GM18858 (cell line): ENCODE results near the gene C5AR2.
"Not testable (repeated sequence)": the region's sequence is repeated elsewhere in the genome, so short reads cannot be mapped to it uniquely, and the experiment has no call there.

Experiments
- ATAC-seq: cut with Tn5 transposase; IDR thresholded peaks from one replicate; pipeline ENCODE4 v1.9.1; 2021; ENCODE audit not compliant: unreplicated experiment

Gene C5AR2

DNA sequence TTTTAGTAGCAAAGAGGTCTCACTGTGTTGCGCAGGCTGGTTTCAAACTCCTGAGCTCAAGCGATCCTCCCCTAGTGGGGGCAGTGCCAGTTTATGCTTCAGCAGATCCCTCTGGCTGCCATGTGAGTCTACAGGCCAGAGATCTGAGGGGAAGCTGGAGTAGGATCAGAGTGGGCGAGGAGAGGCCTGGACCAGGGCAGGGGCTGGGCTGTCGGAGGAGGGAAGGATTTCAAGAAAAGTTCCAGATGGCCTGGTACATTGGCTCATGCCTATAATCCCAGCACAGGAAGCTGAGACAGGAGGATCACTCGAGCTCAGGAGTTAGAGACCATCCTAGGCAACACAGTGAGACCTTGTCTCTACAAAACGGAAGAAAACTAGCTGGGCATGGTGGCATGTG, 27.0 kb downstream of the C5AR2 start:
- ATAC-seq = no peak

DNA sequence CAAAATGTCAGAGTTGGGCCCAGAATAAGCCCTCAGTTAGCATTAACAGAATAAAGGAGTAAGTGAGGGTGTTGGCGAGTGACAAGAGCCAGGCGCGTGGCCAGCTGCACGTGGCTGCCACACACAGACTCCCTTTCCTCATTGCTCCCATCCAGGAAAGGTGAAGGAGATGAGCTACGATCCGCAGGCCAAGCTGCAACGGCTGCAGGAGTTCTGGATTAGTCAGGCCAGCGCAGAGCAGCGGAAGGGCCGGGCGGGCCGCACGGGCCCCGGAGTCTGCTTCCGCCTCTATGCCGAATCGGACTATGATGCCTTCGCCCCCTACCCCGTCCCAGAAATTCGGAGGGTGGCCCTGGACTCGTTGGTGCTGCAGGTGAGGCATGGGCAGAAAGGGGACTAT, 30.3 kb downstream of the C5AR2 start:
- ATAC-seq = no peak

DNA sequence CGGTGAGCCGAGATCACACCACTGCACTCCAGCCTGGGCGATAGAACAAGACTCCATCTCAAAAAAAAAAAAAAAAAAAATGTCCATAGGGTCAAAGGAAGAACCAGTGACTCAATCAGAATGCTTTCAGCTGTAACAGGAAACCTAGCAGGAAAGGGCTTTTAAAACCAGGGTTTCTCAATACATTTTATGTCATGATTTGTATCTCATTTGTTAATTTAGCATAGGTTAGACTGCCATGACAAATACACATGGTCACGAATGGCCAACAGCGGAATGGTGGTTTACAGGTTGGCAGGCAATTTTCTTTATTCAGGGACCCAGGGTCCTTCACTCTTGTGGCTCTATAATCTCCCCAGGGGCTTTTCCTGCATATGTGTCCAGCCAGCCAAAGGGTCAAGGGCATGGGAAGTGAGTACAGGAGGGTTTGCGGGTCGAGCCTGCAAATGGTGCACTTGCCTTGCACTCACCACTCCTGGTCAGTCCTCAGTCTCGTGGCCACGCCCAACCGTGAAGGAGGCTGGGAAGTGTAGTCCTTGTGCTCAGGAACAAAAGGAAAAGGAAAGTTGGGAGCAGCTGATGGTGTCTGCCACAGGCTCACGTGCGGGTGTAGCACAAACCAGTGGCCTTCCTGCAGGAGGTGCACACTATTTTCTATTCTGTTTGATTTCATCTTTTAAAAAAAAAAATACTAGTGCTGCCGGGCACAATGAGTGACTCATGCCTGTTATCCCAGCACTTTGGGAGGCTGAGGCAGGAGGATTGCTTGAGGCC, 32.0 kb downstream of the C5AR2 start:
- no peak for ATAC-seq

DNA sequence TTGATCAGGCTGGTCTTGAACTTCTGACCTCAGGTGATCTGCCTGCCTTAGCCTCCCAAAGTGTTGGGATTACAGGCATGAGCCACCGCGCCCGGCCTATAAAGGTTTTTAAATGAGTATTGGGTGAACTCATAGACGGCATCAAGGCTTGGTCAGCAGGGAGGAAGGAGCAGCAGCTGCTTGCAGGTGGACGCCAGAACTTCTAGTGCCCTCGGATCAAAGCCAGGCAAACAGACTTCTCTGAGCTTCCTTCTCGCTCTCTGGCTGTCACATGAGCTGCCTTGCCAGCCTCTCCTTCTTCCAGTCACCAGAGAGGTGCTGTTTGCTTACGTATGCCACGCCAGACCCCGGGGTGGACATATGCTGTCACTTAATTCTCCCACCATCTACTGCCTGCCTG, 33.5 kb downstream of the C5AR2 start:
- not testable (repeated sequence) for ATAC-seq

DNA sequence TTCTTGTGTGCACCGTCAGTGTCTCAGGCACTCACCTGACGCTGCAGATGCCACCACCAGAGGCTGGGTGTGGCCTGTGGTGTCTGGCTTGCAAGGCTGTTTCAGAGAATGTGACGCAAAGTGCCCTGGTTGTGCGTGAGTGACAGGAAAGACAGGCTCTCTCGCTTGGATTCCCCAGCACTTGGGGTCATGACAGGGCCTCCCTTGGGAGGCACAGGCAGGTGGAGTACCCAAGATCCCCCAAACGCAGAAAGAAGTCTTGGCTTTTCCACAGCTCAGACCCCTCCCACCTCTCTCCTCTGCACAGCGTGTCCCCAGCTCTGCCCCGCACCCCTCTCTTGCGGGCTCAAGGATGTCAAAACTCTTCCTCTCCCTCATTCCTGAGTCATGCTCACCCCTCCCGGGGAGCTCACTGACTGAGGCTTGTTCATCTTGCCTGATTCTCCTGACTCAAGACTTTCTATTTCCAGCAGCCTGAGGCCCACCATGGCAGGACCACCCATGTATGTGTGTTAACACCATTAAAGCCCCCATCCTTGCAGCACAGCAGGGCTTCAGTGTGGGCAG, 38.2 kb downstream of the C5AR2 start:
- ATAC-seq = no peak

DNA sequence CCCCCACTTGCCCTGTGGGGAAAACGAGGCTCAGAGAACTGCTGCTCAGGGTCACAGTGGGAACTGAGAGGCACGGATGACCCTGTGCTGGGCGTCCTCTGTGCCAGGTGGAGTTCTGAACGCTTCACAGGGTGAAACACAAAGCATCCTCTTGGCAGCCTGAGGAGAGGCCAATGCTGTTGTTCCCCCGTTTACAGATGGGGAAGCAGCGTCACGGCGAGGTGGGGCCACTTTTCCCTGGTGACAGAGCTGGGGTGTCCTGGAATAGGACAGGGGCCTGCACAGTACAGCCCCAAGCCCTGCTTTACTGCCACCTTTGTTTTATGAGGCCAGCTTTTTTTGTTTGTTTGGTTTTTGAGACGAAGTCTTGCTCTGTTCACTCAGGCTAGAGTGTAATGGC, 39.3 kb downstream of the C5AR2 start:
- no peak for ATAC-seq

DNA sequence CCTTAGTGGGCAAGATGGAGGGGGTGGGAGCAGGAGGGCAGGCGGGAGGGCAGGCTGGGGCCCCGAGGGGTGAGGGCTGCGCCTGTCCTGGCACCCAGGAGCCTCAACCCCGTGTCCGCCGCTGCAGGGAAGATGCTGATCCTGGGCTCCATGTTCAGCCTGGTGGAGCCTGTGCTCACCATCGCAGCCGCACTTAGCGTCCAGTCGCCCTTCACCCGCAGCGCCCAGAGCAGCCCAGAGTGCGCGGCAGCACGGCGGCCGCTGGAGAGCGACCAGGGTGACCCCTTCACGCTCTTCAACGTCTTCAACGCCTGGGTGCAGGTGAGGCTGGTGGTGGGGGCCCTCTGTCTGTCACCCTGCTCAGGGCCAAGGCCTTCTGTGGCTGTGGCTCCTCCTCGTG, 40.6 kb downstream of the C5AR2 start:
- no peak for ATAC-seq

DNA sequence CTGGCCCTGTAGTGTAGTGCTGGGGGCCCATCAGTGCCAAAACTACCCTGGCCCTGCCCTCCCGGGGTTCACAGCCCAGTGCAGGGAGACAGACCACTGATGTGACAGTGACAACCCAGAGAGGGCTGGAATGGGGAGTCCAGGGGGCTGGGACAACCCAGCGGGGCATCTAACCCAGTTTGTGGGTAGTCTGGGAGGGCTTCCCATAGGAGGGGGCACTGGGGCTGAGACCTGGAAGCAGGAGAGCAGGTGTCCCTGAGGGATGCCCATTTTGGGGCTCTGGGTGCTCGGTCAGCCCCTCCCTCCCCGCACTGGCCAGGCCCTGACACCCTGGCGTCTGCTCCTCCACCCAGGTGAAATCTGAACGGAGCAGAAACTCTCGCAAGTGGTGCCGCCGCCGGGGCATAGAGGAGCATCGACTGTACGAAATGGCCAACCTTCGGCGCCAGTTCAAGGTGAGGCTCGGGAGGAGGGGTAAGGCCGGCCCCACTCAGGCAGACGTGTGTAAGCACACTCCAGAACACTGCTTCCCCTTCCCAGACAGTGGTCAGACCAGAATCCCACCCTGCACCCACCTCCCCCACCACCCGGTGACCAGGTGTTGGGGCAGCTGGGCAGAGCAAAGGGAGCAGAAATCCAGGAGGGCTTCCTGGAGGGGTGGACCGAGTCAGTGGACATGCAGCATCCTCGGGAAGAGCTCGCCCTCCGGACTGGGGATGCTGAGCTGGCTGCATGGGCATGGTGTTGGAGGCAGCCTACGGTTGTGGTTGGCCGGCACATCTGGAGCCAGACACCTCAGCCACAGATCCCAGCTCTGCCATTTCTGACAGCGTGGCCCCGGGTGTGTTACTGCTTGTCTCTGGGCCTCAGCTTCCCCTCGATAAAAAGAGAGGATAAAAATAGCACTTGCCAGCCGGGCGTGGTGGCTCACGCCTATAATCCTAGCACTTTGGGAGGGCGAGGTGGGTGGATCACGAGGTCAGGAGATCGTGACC, 41.6 kb downstream of the C5AR2 start:
- ATAC-seq = no peak

DNA sequence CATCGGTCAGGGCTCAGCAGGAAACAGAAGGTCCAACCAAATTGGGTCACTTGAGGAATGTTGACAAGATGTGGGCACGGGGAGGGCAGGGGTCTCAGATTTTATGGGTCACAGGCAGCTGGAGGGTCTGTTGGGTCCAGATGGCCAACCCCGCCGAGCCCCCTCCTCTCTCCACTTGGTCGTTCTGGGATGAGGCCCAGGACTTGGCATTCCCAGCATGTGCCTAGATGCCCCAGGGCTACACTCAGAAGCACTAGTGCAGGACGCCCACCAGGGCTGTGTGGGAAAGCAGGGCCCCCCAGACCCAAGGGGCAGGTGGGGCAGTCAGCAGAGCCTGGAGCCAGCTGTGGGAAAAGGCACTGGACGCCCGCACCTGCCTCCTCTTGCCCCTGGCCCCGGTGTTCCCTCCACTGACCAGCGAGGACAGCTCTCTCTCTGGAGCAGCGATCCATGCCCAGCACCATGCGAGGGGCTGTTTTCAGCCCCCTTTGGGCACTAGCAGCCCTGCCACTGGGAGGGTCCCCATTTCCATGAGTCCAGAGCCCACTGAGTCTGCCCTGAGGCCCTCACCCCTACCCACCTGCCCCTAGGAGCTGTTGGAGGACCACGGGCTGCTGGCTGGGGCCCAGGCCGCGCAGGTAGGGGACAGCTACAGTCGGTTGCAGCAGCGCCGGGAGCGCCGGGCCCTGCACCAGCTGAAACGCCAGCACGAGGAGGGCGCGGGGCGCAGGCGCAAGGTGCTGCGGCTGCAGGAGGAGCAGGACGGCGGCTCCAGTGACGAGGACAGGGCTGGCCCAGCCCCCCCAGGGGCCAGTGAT, 43.1 kb downstream of the C5AR2 start:
- no peak for ATAC-seq

DNA sequence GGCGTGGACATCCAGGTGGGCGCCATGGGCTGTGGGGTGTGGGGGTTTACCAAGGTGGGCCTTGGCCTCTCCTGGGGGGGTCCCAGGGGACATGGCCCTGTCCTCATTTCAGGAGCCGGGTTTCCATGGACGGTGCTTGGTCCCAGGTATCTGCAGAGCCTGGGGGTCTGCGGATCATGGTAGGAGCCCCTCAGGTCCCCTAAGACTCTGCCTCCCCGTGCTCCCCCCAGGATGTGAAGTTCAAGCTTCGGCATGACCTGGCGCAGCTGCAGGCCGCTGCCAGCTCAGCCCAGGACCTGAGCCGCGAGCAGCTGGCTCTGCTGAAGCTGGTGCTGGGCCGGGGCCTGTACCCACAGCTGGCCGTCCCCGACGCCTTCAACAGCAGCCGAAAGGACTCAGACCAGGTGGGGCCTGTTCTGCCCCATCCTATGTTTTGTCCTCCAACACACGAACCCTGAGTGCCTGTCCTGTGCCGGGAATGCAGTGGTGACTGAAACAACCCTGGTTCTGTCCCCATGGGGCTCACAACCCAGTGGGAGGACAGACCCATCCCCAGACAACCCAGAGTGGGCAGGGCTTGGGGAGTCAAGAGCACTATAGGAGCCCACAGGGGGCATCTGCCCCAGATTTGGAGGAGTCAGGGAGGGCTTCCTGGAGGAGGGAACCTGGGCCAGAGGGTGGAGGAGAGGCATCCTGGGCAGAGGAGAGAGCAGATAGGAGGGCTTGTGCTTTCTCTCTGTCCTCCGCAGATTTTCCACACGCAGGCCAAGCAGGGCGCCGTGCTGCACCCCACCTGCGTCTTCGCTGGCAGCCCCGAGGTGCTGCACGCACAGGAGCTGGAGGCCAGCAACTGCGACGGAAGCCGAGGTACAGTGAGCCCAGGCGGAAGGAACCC, 44.0 kb downstream of the C5AR2 start:
- no peak for ATAC-seq

DNA sequence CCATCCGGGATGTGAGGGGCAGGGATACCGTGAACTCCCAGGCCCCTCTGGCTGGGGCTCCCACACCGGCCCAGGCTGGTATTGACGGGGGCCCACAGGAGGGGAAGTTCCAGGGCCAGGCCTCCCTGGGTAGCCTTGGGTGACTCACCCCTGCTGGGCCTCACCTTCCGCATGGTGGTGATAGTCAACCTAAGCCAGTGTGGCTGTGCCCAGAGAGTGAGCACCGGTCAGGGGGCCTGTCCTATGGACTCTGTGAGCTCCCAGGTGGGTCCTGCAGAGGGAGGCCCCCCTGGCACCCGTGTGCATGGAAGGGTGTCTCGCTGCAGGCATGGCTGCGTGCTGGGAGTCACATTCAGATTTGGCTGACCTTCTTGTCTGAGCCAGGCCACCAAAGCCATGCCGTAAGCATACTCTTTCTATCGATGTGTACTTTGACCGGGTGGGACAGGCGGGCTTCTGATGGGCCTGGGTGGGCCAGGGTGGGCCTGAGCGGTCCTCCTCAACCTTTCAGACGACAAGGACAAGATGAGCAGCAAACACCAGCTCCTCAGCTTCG, 44.7 kb downstream of the C5AR2 start:
- ATAC-seq = no peak

DNA sequence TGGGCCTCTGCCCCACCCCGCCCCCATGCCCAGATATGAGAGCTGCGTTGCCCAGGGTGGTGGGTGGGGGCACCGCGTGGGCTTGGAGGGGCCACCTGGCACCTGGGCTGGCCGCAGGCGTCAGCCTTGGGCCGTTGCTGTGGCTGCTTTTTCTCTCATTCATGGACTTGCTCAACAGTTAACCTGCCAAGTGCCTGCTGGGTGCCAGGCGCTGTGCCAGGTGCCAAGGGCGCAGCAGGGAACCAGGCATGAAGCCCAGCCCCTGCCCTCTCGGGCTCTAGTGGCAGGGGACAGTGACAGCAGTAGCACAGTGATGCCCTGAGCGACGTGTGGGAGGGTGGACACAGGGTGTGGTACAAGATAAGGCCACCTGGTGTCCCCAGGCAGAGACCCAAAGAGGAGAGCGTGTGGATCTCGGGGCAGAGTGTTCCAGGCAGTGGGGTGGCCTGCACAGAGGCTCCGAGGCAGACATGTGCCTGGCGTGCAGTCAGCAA, 45.3 kb downstream of the C5AR2 start:
- ATAC-seq = no peak

DNA sequence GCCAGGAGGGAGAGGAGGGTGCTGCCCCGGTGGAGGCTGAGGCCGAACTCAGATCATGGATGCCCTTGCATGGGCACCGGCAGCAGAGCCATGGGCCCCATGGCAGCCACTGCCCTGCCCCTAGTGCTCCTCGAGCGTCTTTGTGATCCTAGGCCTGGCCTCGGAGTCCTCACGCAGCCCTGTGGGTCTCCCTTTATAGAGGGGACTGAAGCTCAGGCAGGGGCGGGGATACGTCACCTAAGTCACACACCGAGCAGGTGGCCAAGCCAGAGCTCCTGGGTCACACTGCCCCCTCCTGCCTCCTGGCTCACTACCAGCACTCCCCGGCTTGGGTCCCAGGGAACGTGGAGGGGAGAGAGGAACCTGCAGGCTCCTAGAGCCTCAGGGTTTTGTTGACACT, 45.8 kb downstream of the C5AR2 start:
- no peak for ATAC-seq

DNA sequence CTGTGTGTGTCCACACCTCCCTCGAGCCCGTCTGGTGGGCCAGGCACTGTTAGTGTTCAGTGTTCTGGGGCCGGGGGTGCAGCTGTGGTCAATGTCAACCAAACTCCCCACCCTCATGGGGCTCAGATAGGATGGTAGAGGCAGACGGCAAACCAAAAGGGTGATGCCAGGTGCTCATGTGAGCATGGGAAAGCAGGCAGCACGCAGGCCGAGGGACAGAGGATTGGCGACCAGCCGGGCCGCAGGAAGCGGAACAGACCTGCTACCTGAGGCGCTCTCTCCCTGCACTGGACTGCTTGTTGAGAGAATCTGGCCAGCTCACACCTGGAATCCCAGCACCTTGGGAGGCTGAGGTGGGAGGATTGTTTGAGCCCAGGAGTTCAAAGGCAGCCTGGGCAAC, 46.3 kb downstream of the C5AR2 start:
- ATAC-seq = no peak

DNA sequence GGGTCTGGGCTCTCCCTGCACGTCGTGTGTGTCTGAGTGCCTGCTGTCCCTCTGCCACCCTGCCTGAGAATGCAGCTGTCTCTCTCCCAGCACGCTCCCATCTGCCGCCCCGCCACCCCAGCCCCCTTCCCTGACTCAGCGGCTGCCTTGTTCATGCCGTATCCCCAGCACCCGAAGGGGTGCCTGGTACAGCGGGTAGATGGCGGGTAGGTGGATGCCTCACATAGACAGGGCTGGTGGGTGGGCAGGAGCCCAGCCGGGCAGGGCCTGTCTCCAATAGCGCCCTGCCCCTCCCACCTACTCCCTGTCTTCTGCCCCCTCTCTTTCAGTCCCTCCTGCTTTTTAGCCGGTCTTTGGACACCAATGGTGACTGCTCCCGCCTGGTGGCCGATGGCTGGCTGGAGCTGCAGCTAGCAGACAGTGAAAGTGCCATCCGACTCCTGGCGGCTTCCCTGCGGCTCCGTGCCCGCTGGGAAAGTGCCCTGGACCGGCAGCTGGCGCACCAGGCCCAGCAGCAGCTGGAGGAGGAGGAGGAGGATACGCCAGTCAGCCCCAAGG, 47.5 kb downstream of the C5AR2 start:
- ATAC-seq = no peak

DNA sequence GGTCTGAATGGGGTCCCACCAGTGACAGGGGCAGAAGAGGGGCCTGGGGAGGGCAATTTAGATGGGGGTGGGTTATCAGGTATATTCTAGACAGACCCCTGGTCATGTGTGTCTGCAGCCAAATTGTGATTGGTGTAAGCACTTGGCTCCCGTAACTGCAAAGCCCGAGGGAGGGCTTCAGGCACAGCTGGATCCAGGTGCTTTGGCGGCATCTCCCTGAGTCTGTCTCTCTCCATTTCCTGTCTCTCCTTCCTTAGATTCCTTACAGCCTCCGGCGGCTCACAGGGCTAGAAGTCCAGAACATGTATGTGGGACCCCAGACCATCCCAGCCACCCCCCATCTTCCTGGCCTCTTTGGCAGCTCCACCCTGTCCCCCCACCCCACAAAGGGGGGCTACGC, 48.6 kb downstream of the C5AR2 start:
- ATAC-seq = no peak

DNA sequence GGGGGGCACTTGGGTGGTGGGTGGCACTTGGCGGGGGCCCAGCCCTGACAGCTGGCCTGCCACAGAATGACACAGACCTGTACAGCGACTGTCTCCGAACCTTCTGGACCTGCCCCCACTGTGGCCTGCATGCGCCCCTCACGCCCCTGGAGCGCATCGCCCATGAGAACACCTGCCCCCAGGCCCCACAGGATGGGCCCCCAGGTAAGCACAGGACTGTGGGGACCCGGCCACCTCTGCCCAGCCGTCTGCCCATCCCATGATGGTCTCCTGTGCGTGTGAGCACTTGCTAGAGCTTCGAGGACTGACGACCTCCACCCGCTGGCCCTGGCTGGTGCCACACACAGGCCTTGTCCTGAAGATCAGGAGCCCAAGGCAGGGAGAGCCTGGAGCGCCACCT, 49.1 kb downstream of the C5AR2 start:
- no peak for ATAC-seq

DNA sequence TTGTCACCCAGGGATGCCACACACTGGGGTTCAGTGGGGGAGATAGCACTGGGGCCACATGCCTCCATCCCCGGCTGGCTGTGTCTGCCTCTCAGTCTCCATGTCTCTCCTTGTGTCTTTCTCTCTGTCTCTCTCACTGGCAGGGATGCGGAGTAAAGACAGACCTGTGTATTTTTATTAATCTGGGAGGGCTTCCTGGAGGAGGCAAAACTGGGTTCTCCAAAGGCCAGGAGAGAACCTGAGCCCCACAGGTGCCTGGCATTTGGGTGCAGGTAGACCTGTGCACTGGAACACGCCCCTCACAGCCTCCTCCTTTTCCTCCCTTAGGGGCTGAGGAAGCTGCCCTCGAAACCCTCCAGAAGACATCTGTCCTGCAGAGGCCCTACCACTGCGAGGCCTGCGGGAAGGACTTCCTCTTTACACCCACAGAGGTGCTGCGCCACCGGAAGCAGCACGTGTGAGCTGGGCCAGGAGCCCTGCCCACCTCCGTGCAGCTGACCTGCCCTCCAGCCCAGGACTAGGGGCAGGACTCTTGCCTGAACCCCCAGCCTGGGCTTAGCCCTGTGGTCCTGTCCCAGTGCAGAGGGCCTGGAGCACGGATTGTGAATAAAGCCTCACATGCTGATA, 49.8 kb downstream of the C5AR2 start:
- no peak for ATAC-seq

DNA sequence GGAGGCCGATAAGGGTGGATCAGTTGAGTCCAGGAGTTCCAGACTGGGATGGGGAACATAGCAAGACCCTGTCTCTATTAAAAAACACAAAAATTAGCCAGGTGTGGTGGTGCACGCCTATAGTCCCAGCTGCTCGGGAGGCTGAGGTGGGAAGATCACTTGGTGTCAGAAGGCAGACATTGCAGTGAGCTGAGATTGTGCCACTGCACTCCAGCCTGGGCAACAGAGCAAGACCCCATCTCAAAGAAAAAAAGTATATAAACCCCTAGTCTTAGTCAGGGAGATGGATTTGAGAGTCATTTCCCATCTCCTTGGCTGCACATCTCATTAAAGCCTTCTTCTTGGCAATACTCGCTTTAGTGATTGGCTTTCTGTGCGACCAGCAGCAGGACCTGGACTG, 51.9 kb downstream of the C5AR2 start:
- ATAC-seq = not testable (repeated sequence)
